RWPE1 (cell line): ENCODE data around the gene FAM228A.

Experiments used
- CTCF ChIA-PET: fragments of 350-600 bp; sonication (Branson Sonifier 250); formaldehyde crosslinking; extraction: SDS; loops from one replicate; lab custom pipeline; 2021; lab: Yijun Ruan, JAX
- POLR2A ChIA-PET: fragments of 400-600 bp; formaldehyde crosslinking; extraction: SDS; loops from one replicate; lab custom pipeline; 2020; ENCODE audit warnings: antibody characterized with exemption; ENCODE audit not compliant: low non-redundant PET; lab: Yijun Ruan, JAX
- DNase-seq: peaks from one replicate; pipeline ENCODE4 v3.0.0; 2012; ENCODE audit warnings: low spot score
- H3K27ac ChIP-seq: fragments of 450-650 bp; 2 replicates; pipeline ENCODE4 v1.5.1; 2017
- CTCF ChIP-seq: fragments of 450-650 bp; conservative IDR thresholded peaks from 2 replicates; pipeline ENCODE4 v1.5.1; 2017; ENCODE audit warnings: low read depth, mild to moderate bottlenecking

Gene FAM228A

GRCh38 chr2:24206242-24206641, 31.4 kb downstream of the FAM228A start:
- H3K27ac ChIP-seq, result no peak overlapping the region
- POLR2A ChIA-PET, result no interaction called here
- TF ChIP-seq CTCF, result no peak
- DNase-seq, result no peak
- CTCF ChIA-PET, result interaction anchor here (0.6 kb wide), 1 partner anchor 552 kb away, joined by 3 read pairs; no protein-coding TSS in a partner anchor

- TF ChIP-seq CTCF, result no peak
- no peak for DNase-seq
- ChIA-PET POLR2A (no interaction called here), CTCF (interaction anchor here (0.6 to 0.7 kb wide), 2 partner anchors 53 to 552 kb away, joined by 3 read pairs; no protein-coding TSS in a partner anchor)
- no peak overlapping the region for H3K27ac ChIP-seq
Measured at GRCh38 chr2:24206714-24207113, 31.9 kb downstream of the FAM228A start.

GRCh38 chr2:24207359-24207758, 32.5 kb downstream of the FAM228A start:
- H3K27ac ChIP-seq, result no peak overlapping the region
- no peak for DNase-seq
- CTCF ChIA-PET, result interaction anchor here (0.7 kb wide), 1 partner anchor 53 kb away, joined by 3 read pairs; no protein-coding TSS in a partner anchor
- POLR2A ChIA-PET, result no interaction called here
- TF ChIP-seq CTCF, result no peak

- POLR2A ChIA-PET, result no interaction called here
- no peak for DNase-seq
- no peak overlapping the region for H3K27ac ChIP-seq
- no peak for TF ChIP-seq CTCF
- CTCF ChIA-PET, result no interaction called here
Measured at GRCh38 chr2:24208490-24208889, 33.6 kb downstream of the FAM228A start.

GRCh38 chr2:24209389-24210105, 34.7 kb downstream of the FAM228A start:
- POLR2A ChIA-PET, result no interaction called here
- no peak overlapping the region for H3K27ac ChIP-seq
- CTCF ChIA-PET, result interaction anchor here (0.6 to 0.8 kb wide), 2 partner anchors 25 to 32 kb away, joined by 3 to 4 read pairs; no protein-coding TSS in a partner anchor
- TF ChIP-seq CTCF, result no peak
- DNase-seq, result no peak

GRCh38 chr2:24210106-24210455, 35.2 kb downstream of the FAM228A start:
- H3K27ac ChIP-seq, result no peak overlapping the region
- TF ChIP-seq CTCF, result no peak
- CTCF ChIA-PET, result interaction anchor here (0.6 to 0.8 kb wide), 2 partner anchors 24 to 33 kb away, joined by 3 to 4 read pairs; no protein-coding TSS in a partner anchor
- no peak for DNase-seq
- POLR2A ChIA-PET, result no interaction called here
